Measurements from ENCODE around the gene WIPI1. TPM values are rescaled to one million over a fixed set of nuclear protein-coding genes. Genes with fewer than 3 reads are reported as not detected.

WIPI1 gene
- total RNA-seq, 1 donor from 2014 or later, result 98.0 TPM

- peaks cover 6% of the 10 kb centered on the region for H3K27me3 Mint-ChIP-seq (ENCODE audit: unreplicated experiment)
- peak overlapping the region; percentile 20 for H3K27ac Mint-ChIP-seq (ENCODE audit: unreplicated experiment)
- no peaks in the 10 kb centered on the region for H3K9me3 Mint-ChIP-seq (ENCODE audit: unreplicated experiment)
- DNase-seq (ENCODE audit: low spot score), result no peak
- H3K36me3 Mint-ChIP-seq (ENCODE audit: low read depth, unreplicated experiment), result peaks cover 15% of the 10 kb centered on the region
- peak overlapping the region; percentile 2 for H3K4me3 Mint-ChIP-seq (ENCODE audit: unreplicated experiment)
- TF ChIP-seq CTCF (IDR thresholded peaks at IDR 0.05; ENCODE audit: unreplicated experiment), result no peak
- peaks cover 32% of the 10 kb centered on the region for H3K4me1 Mint-ChIP-seq (ENCODE audit: unreplicated experiment)
Observed at GRCh38 chr17:68452724-68453290, 4.5 kb downstream of the WIPI1 start.

- peaks cover 18% of the 10 kb centered on the region for H3K36me3 Mint-ChIP-seq (ENCODE audit: low read depth, unreplicated experiment)
- no peak for TF ChIP-seq CTCF (IDR thresholded peaks at IDR 0.05; ENCODE audit: unreplicated experiment)
- H3K4me3 Mint-ChIP-seq (ENCODE audit: unreplicated experiment), result no peak overlapping the region
- peaks cover 5% of the 10 kb centered on the region for H3K27me3 Mint-ChIP-seq (ENCODE audit: unreplicated experiment)
- no peak overlapping the region for H3K27ac Mint-ChIP-seq (ENCODE audit: unreplicated experiment)
- H3K9me3 Mint-ChIP-seq (ENCODE audit: unreplicated experiment), result no peaks in the 10 kb centered on the region
- no peak for DNase-seq (ENCODE audit: low spot score)
- H3K4me1 Mint-ChIP-seq (ENCODE audit: unreplicated experiment), result peaks cover 32% of the 10 kb centered on the region
Observed at GRCh38 chr17:68451670-68452354, 5.5 kb downstream of the WIPI1 start.

- Mint-ChIP-seq H3K27ac (ENCODE audit: unreplicated experiment) (no peak overlapping the region), H3K4me1 (ENCODE audit: unreplicated experiment) (peaks cover 23% of the 10 kb centered on the region), H3K27me3 (ENCODE audit: unreplicated experiment) (no peaks in the 10 kb centered on the region), H3K36me3 (ENCODE audit: low read depth, unreplicated experiment) (peaks cover 22% of the 10 kb centered on the region), H3K4me3 (ENCODE audit: unreplicated experiment) (peak overlapping the region; percentile 6), H3K9me3 (ENCODE audit: unreplicated experiment) (no peaks in the 10 kb centered on the region)
- no peak for TF ChIP-seq CTCF (IDR thresholded peaks at IDR 0.05; ENCODE audit: unreplicated experiment)
- DNase-seq (ENCODE audit: low spot score), result no peak
Observed at GRCh38 chr17:68450801-68451200, 6.5 kb downstream of the WIPI1 start.

- H3K9me3 Mint-ChIP-seq (ENCODE audit: unreplicated experiment), result no peaks in the 10 kb centered on the region
- no peaks in the 10 kb centered on the region for H3K27me3 Mint-ChIP-seq (ENCODE audit: unreplicated experiment)
- no peak for DNase-seq (ENCODE audit: low spot score)
- peak overlapping the region; percentile 6 for H3K4me3 Mint-ChIP-seq (ENCODE audit: unreplicated experiment)
- peaks cover 24% of the 10 kb centered on the region for H3K36me3 Mint-ChIP-seq (ENCODE audit: low read depth, unreplicated experiment)
- TF ChIP-seq CTCF (IDR thresholded peaks at IDR 0.05; ENCODE audit: unreplicated experiment), result no peak
- no peak overlapping the region for H3K27ac Mint-ChIP-seq (ENCODE audit: unreplicated experiment)
- peaks cover 20% of the 10 kb centered on the region for H3K4me1 Mint-ChIP-seq (ENCODE audit: unreplicated experiment)
Observed at GRCh38 chr17:68450391-68450790, 6.9 kb downstream of the WIPI1 start.

GRCh38 chr17:68449021-68449739 lies 8.1 kb downstream of the WIPI1 start:
- H3K4me1 Mint-ChIP-seq (ENCODE audit: unreplicated experiment), result peaks cover 18% of the 10 kb centered on the region
- TF ChIP-seq CTCF (IDR thresholded peaks at IDR 0.05; ENCODE audit: unreplicated experiment), result no peak
- peak overlapping the region; percentile 31 for H3K27ac Mint-ChIP-seq (ENCODE audit: unreplicated experiment)
- peaks cover 29% of the 10 kb centered on the region for H3K36me3 Mint-ChIP-seq (ENCODE audit: low read depth, unreplicated experiment)
- H3K4me3 Mint-ChIP-seq (ENCODE audit: unreplicated experiment), result no peak overlapping the region
- no peaks in the 10 kb centered on the region for H3K9me3 Mint-ChIP-seq (ENCODE audit: unreplicated experiment)
- H3K27me3 Mint-ChIP-seq (ENCODE audit: unreplicated experiment), result no peaks in the 10 kb centered on the region
- DNase-seq (ENCODE audit: low spot score), result no peak
